Neural crest cell (in vitro differentiated cells): ENCODE results near the gene AKAP14. TPM values are rescaled to one million over a fixed set of nuclear protein-coding genes. Genes with fewer than 3 reads are reported as not detected.
"Not testable (repeated sequence)": the region's sequence is repeated elsewhere in the genome, so short reads cannot be mapped to it uniquely, and the experiment has no call there.

Experiments used
- DNase-seq: peaks from one replicate; pipeline ENCODE4 v3.0.0; 2021; ENCODE audit warnings: low read depth, mixed read lengths, low spot score
- H3K27ac Mint-ChIP-seq: one replicate; pipeline ENCODE4 v1.8.0; 2021; ENCODE audit warnings: mild to moderate bottlenecking, mixed read lengths; ENCODE audit not compliant: unreplicated experiment
- H3K27me3 Mint-ChIP-seq: 2 replicates; pipeline ENCODE4 v1.8.0; 2021; ENCODE audit warnings: low read depth, mild to moderate bottlenecking, mixed read lengths
- H3K36me3 Mint-ChIP-seq: 2 replicates; pipeline ENCODE4 v1.8.0; 2021; ENCODE audit warnings: low read depth, mild to moderate bottlenecking, mixed read lengths
- H3K4me1 Mint-ChIP-seq: 2 replicates; pipeline ENCODE4 v1.8.0; 2021; ENCODE audit warnings: mixed read lengths
- H3K4me3 Mint-ChIP-seq: one replicate; pipeline ENCODE4 v1.8.0; 2021; ENCODE audit warnings: mild to moderate bottlenecking, mixed read lengths
- H3K9me3 Mint-ChIP-seq: 2 replicates; pipeline ENCODE4 v1.8.0; 2021; ENCODE audit warnings: mixed read lengths
- total RNA-seq: library from RNA; stranded (reverse); gene quantifications from 2 replicates; pipeline ENCODE4 v1.2.1, GENCODE V29; 2021
- TF ChIP-seq, protein P1 (sequence below): fragments of 200-600 bp; sonication (generic); conservative IDR thresholded peaks from 2 replicates; pipeline ENCODE4 v1.5.0; 2021; ENCODE audit warnings: antibody characterized with exemption, mild to moderate bottlenecking

The AKAP14 gene
- total RNA-seq, 1 donor from 2014 or later: not detected

DNA sequence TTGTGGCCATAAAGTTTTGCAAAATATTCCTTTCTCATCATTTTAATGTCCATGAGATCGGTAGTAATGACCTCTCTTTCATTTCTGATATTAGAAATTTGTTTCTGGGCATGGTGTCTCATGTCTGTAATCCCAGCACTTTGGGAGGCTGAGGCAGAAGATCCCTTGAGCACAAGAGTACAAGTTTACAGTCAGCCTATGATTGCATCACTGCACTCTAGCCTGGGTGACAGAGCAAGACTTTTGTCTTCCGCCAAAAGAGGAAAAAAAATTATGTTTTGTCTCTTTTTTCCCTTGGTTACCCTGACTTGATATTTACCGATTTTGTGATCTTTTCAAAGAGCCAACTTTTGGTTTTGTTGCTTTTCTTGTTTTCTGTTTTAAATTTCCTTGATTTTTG, 58.7 kb downstream of the AKAP14 start:
- no peaks in the 10 kb centered on the region for H3K4me1 Mint-ChIP-seq
- no peak overlapping the region for H3K27ac Mint-ChIP-seq
- DNase-seq: no peak
- H3K9me3 Mint-ChIP-seq: no peaks in the 10 kb centered on the region
- TF ChIP-seq, protein P1, sequence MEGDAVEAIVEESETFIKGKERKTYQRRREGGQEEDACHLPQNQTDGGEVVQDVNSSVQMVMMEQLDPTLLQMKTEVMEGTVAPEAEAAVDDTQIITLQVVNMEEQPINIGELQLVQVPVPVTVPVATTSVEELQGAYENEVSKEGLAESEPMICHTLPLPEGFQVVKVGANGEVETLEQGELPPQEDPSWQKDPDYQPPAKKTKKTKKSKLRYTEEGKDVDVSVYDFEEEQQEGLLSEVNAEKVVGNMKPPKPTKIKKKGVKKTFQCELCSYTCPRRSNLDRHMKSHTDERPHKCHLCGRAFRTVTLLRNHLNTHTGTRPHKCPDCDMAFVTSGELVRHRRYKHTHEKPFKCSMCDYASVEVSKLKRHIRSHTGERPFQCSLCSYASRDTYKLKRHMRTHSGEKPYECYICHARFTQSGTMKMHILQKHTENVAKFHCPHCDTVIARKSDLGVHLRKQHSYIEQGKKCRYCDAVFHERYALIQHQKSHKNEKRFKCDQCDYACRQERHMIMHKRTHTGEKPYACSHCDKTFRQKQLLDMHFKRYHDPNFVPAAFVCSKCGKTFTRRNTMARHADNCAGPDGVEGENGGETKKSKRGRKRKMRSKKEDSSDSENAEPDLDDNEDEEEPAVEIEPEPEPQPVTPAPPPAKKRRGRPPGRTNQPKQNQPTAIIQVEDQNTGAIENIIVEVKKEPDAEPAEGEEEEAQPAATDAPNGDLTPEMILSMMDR: no peak
- no peaks in the 10 kb centered on the region for H3K36me3 Mint-ChIP-seq
- no peak overlapping the region for H3K4me3 Mint-ChIP-seq
- peaks cover 53% of the 10 kb centered on the region for H3K27me3 Mint-ChIP-seq

DNA sequence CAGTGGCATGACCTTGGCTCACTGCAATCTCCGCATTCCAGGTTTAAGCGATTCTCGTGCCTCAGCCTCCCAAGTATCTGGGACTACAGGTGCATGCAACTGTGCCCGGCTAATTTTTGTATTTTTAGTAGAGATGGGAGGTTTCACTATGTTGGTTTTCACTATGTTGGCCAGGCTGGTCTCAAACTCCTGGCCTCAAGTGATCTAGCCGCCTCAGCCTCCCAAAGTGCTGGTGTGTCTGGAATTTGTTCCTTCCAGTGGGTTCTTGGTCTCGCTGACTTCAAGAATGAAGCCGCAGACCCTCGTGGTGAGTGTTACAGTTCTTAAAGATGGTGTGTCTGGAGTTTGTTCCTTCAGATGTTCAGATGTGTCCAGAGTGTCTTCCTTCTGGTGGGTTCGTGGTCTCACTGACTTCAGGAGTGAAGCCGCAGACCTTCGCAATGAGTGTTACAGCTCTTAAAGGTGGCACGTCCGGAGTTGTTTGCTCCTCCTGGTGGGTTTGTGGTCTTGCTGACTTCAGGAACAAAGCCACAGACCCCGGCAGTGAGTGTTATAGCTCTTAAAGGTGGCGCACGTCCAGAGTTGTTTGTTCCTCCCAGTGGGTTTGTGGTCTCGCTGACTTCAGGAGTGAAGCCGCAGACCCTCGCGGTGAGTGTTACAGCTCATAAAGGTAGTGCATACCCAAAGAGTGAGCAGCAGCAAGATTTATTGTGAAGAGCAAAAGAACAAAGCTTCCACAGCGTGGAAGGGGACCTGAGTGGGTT, 60.3 kb downstream of the AKAP14 start:
- peaks cover 51% of the 10 kb centered on the region for H3K27me3 Mint-ChIP-seq
- not testable (repeated sequence) for H3K27ac Mint-ChIP-seq, H3K4me3 Mint-ChIP-seq, H3K9me3 Mint-ChIP-seq, H3K36me3 Mint-ChIP-seq, DNase-seq, H3K4me1 Mint-ChIP-seq

DNA sequence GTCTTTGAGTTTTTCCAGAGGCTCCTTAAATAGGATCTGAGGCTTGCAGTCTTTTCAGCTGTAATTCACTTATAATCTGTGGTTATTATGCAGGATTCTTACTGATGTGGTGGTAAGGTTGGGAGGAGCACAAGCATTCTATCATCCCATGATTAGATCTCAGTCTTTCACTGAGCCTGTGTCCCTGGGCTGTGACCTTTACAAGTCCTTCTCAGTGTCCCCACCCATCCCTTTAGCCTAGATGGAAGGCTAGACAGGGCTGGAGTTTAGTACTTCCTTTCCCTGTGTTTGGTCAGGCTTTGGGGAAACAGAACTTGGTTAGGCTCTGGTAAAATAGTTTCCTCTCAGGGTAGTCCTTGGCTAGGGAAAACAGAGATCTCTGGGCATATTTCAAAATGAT, 64.9 kb downstream of the AKAP14 start:
- Mint-ChIP-seq H3K27me3 (peaks cover 21% of the 10 kb centered on the region), H3K4me1 (no peaks in the 10 kb centered on the region), H3K27ac (no peak overlapping the region), H3K36me3 (no peaks in the 10 kb centered on the region), H3K9me3 (peaks cover 6% of the 10 kb centered on the region), H3K4me3 (no peak overlapping the region)
- TF ChIP-seq, protein P1: no peak
- no peak for DNase-seq

DNA sequence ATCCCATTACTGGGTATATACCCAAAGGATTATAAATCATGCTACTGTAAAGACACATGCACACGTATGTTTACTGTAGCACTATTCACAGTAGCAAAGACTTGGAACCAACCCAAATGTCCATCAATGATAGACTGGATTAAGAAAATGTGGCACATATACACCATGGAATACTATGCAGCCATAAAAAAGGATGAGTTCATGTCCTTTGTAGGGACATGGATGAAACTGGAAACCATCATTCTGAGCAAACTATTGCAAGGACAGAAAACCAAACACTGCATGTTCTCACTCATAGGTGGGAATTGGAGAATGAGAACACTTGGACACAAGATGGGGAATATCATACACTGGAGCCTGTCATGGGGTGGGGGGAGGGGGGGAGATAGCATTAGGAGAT, 71.1 kb downstream of the AKAP14 start:
- not testable (repeated sequence) for DNase-seq, H3K4me3 Mint-ChIP-seq, H3K27me3 Mint-ChIP-seq, H3K4me1 Mint-ChIP-seq, H3K27ac Mint-ChIP-seq, H3K9me3 Mint-ChIP-seq, H3K36me3 Mint-ChIP-seq

Other genes with a start within 250 kb of the AKAP14 start
- 39.4 and 44.2 TPM in 2 replicates for gene SEPTIN6, start 202.7 kb upstream of the AKAP14 start, total RNA-seq
- 0.32 and 0.40 TPM in 2 replicates for gene SOWAHD, start 137.3 kb upstream of the AKAP14 start, total RNA-seq
- 2,047 and 2,088 TPM in 2 replicates for gene RPL39, start 104.3 kb upstream of the AKAP14 start, total RNA-seq
- gene UPF3B, start 42.9 kb upstream of the AKAP14 start, total RNA-seq: 20.1 and 22.5 TPM in 2 replicates
- gene RNF113A, start 24.2 kb upstream of the AKAP14 start, total RNA-seq: 11.5 and 11.9 TPM in 2 replicates
- gene NDUFA1, start 24.1 kb upstream of the AKAP14 start, total RNA-seq: 62.0 and 65.6 TPM in 2 replicates
- 8.6 and 9.6 TPM in 2 replicates for gene NKAP, start 47.9 kb downstream of the AKAP14 start, total RNA-seq
- gene RHOXF2B, start 181.8 kb downstream of the AKAP14 start, total RNA-seq: not detected in 2 replicates
- 0.33 and 0.41 TPM in 2 replicates for gene RHOXF1, start 220.0 kb downstream of the AKAP14 start, total RNA-seq